ENCODE data around the gene PRKAG2. TPM values are rescaled to one million over a fixed set of nuclear protein-coding genes. Genes with fewer than 3 reads are reported as not detected.

Gene PRKAG2
- total RNA-seq, 2 experiments from 2014 or later, result 39.3 to 42.3 TPM

GRCh38 chr7:151690606-151691005 lies 186.3 kb downstream of the PRKAG2 start:
- Histone ChIP-seq H3K4me1 (ENCODE audit: insufficient read depth, low read length) (no peaks in the 10 kb centered on the region), H3K36me3 (ENCODE audit: insufficient read depth, low read length) (peaks cover 2% of the 10 kb centered on the region), H3K9me3 (ENCODE audit: control insufficient read depth in 1 of 2, insufficient read depth in 1 of 2, low read length in 2 of 2) (no peaks in the 10 kb centered on the region), H3K27me3 (ENCODE audit: control insufficient read depth in 1 of 2, insufficient read depth in 2 of 2, low read length in 2 of 2) (no peaks in the 10 kb centered on the region), H3K4me3 (ENCODE audit: low read length) (no peak overlapping the region), H3K27ac (ENCODE audit: low read depth in 1 of 2, low read length in 2 of 2) (no peak overlapping the region)
- no peak overlapping the region for H3K4me3 Mint-ChIP-seq
- DNase-seq (no peak), ATAC-seq (ENCODE audit: poor library complexity) (no peak)
- H3K27me3 Mint-ChIP-seq, result no peaks in the 10 kb centered on the region
- peaks cover 5% of the 10 kb centered on the region for H3K4me1 Mint-ChIP-seq (ENCODE audit: low read depth)
- no peak overlapping the region for H3K27ac Mint-ChIP-seq
- intact Hi-C loops (cut with DNase I, micrococcal nuclease), result no loop called here
- ChIA-PET POLR2A (interaction anchor here (0.6 kb wide), 2 partner anchors 16 to 188 kb away, joined by 3 to 4 read pairs; no protein-coding TSS in a partner anchor), CTCF (no interaction called here)
- H3K36me3 Mint-ChIP-seq (ENCODE audit: low read depth), result no peaks in the 10 kb centered on the region
- TF ChIP-seq, protein P1, sequence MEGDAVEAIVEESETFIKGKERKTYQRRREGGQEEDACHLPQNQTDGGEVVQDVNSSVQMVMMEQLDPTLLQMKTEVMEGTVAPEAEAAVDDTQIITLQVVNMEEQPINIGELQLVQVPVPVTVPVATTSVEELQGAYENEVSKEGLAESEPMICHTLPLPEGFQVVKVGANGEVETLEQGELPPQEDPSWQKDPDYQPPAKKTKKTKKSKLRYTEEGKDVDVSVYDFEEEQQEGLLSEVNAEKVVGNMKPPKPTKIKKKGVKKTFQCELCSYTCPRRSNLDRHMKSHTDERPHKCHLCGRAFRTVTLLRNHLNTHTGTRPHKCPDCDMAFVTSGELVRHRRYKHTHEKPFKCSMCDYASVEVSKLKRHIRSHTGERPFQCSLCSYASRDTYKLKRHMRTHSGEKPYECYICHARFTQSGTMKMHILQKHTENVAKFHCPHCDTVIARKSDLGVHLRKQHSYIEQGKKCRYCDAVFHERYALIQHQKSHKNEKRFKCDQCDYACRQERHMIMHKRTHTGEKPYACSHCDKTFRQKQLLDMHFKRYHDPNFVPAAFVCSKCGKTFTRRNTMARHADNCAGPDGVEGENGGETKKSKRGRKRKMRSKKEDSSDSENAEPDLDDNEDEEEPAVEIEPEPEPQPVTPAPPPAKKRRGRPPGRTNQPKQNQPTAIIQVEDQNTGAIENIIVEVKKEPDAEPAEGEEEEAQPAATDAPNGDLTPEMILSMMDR (IDR thresholded peaks at IDR 0.05), result no peak
- no peaks in the 10 kb centered on the region for H3K9me3 Mint-ChIP-seq

DNA sequence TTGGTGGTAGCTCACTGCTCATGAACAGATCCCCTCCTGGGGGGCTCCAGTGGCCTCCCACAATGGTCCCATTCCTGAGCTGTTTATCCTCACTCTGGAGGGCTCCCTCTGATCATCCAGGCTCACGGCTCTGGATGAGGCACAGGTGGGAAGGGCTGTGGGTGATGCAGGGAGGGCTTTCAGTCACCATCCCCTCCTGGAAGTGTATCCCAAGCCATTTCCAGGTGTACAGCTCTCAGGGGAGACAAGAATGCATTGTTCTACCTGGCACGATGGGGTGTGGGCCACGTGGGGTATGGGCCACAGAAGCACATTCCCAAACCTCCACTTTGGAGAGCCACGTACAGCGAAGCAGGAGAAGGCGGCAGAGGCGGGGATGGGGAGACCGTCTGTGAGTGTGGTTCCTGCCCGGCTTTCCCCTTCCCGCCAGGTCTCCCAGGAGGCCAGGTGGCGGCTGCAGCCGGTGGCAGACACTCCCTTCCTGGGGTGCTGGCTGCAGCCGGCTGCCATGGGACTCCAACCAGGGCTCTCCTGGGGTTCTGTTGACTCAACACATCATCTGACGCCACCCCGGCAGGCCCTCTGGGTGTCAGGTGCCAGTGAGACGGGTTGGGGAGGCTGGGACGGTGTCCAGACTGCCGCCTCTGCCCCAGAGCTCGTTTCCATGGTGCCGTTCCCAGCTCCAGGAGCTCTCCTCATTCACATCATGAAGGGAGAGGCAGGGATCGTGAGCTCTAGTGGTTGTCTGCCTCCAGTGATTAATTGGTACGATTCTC lies 187.5 kb downstream of the PRKAG2 start:
- no peaks in the 10 kb centered on the region for H3K9me3 Mint-ChIP-seq
- peaks cover under 1% of the 10 kb centered on the region for H3K4me1 ChIP-seq (ENCODE audit: insufficient read depth, low read length)
- ATAC-seq (ENCODE audit: poor library complexity), result no peak
- intact Hi-C loops (cut with DNase I, micrococcal nuclease), result no loop called here
- no peak overlapping the region for H3K4me3 ChIP-seq (ENCODE audit: low read length)
- no peaks in the 10 kb centered on the region for H3K9me3 ChIP-seq (ENCODE audit: control insufficient read depth in 1 of 2, insufficient read depth in 1 of 2, low read length in 2 of 2)
- H3K27ac ChIP-seq (ENCODE audit: low read depth in 1 of 2, low read length in 2 of 2), result no peak overlapping the region
- TF ChIP-seq, protein P1 (IDR thresholded peaks at IDR 0.05), result no peak
- DNase-seq, result no peak
- ChIA-PET POLR2A (no interaction called here), CTCF (no interaction called here)
- H3K4me1 Mint-ChIP-seq (ENCODE audit: low read depth), result no peaks in the 10 kb centered on the region
- no peak overlapping the region for H3K27ac Mint-ChIP-seq
- H3K27me3 ChIP-seq (ENCODE audit: control insufficient read depth in 1 of 2, insufficient read depth in 2 of 2, low read length in 2 of 2), result no peaks in the 10 kb centered on the region
- H3K36me3 ChIP-seq (ENCODE audit: insufficient read depth, low read length), result peaks cover 2% of the 10 kb centered on the region
- H3K27me3 Mint-ChIP-seq, result no peaks in the 10 kb centered on the region
- no peak overlapping the region for H3K4me3 Mint-ChIP-seq
- no peaks in the 10 kb centered on the region for H3K36me3 Mint-ChIP-seq (ENCODE audit: low read depth)

GRCh38 chr7:151688236-151688780 lies 188.6 kb downstream of the PRKAG2 start:
- intact Hi-C loops (cut with DNase I, micrococcal nuclease), result no loop called here
- Mint-ChIP-seq H3K36me3 (ENCODE audit: low read depth) (no peaks in the 10 kb centered on the region), H3K9me3 (no peaks in the 10 kb centered on the region), H3K27me3 (no peaks in the 10 kb centered on the region), H3K4me3 (no peak overlapping the region), H3K4me1 (ENCODE audit: low read depth) (no peaks in the 10 kb centered on the region), H3K27ac (no peak overlapping the region)
- ATAC-seq (ENCODE audit: poor library complexity), result no peak
- Histone ChIP-seq H3K27me3 (ENCODE audit: control insufficient read depth in 1 of 2, insufficient read depth in 2 of 2, low read length in 2 of 2) (no peaks in the 10 kb centered on the region), H3K4me3 (ENCODE audit: low read length) (no peak overlapping the region), H3K9me3 (ENCODE audit: control insufficient read depth in 1 of 2, insufficient read depth in 1 of 2, low read length in 2 of 2) (no peaks in the 10 kb centered on the region), H3K36me3 (ENCODE audit: insufficient read depth, low read length) (peaks cover 2% of the 10 kb centered on the region), H3K4me1 (ENCODE audit: insufficient read depth, low read length) (peaks cover 2% of the 10 kb centered on the region), H3K27ac (ENCODE audit: low read depth in 1 of 2, low read length in 2 of 2) (no peak overlapping the region)
- no peak for DNase-seq
- TF ChIP-seq, protein P1 (IDR thresholded peaks at IDR 0.05), result no peak
- CTCF ChIA-PET, result no interaction called here
- POLR2A ChIA-PET, result no interaction called here
